RWPE2 (cell line): Measurements from ENCODE around the gene FTO.

Source experiments
- ATAC-seq: fragments of 200-7000 bp; cut with Tn5 transposase; 3 replicates; pipeline ENCODE4 v1.9.1; 2021; ENCODE audit warnings: low read depth
- DNase-seq: peaks from one replicate; pipeline ENCODE4 v3.0.0-alpha.2; 2020; ENCODE audit warnings: low spot score
- H3K27ac ChIP-seq: fragments of 450-650 bp; 2 replicates; pipeline ENCODE4 v1.5.1; 2017; ENCODE audit warnings: mild to moderate bottlenecking; ENCODE audit not compliant: poor library complexity, severe bottlenecking
- H3K27me3 ChIP-seq: fragments of 250-450 bp; sonication (Bioruptor Pico); 2 replicates; pipeline ENCODE4 v1.5.1; 2021; ENCODE audit warnings: mild to moderate bottlenecking, moderate library complexity; ENCODE audit not compliant: insufficient read depth, poor library complexity, severe bottlenecking
- H3K36me3 ChIP-seq: fragments of 250-450 bp; sonication (Bioruptor Pico); 2 replicates; pipeline ENCODE4 v1.5.1; 2020; ENCODE audit warnings: low read depth, mild to moderate bottlenecking, moderate library complexity
- H3K4me1 ChIP-seq: fragments of 250-450 bp; sonication (Bioruptor Pico); 2 replicates; pipeline ENCODE4 v1.5.1; 2021; ENCODE audit warnings: mild to moderate bottlenecking, moderate library complexity; ENCODE audit not compliant: insufficient read depth, poor library complexity, severe bottlenecking
- H3K4me3 ChIP-seq: fragments of 250-450 bp; sonication (Bioruptor Pico); 2 replicates; pipeline ENCODE4 v1.5.1; 2021; ENCODE audit warnings: mild to moderate bottlenecking, moderate library complexity; ENCODE audit not compliant: severe bottlenecking
- H3K9me3 ChIP-seq: fragments of 250-450 bp; sonication (Bioruptor Pico); 2 replicates; pipeline ENCODE4 v1.5.1; 2021; ENCODE audit warnings: mild to moderate bottlenecking, moderate library complexity; ENCODE audit not compliant: severe bottlenecking
- CTCF ChIP-seq: fragments of 450-650 bp; IDR thresholded peaks from one replicate; pipeline ENCODE4 v1.5.1; 2017; ENCODE audit warnings: mild to moderate bottlenecking, moderate library complexity; ENCODE audit not compliant: poor library complexity, severe bottlenecking

Gene FTO

GRCh38 chr16:53933407-53933806 is 229.5 kb downstream of the FTO start:
- no peak for TF ChIP-seq CTCF
- DNase-seq, result no peak
- Histone ChIP-seq H3K4me3 (no peak overlapping the region), H3K4me1 (no peaks in the 10 kb centered on the region), H3K9me3 (no peaks in the 10 kb centered on the region), H3K36me3 (peaks cover 9% of the 10 kb centered on the region), H3K27ac (no peak overlapping the region), H3K27me3 (no peaks in the 10 kb centered on the region)
- ATAC-seq, result no peak

- Histone ChIP-seq H3K36me3 (peaks cover 9% of the 10 kb centered on the region), H3K27me3 (no peaks in the 10 kb centered on the region), H3K9me3 (no peaks in the 10 kb centered on the region), H3K4me3 (no peak overlapping the region), H3K27ac (no peak overlapping the region), H3K4me1 (no peaks in the 10 kb centered on the region)
- DNase-seq (no peak), ATAC-seq (no peak)
- no peak for TF ChIP-seq CTCF
Observed at GRCh38 chr16:53936052-53936451, 232.1 kb downstream of the FTO start.

GRCh38 chr16:53936529-53936928 is 232.6 kb downstream of the FTO start:
- peaks cover 9% of the 10 kb centered on the region for H3K36me3 ChIP-seq

GRCh38 chr16:53937161-53937880 is 233.4 kb downstream of the FTO start:
- no peak for ATAC-seq
- Histone ChIP-seq H3K9me3 (no peaks in the 10 kb centered on the region), H3K27me3 (no peaks in the 10 kb centered on the region), H3K4me3 (no peak overlapping the region), H3K4me1 (no peaks in the 10 kb centered on the region), H3K27ac (no peak overlapping the region), H3K36me3 (peaks cover 9% of the 10 kb centered on the region)
- DNase-seq, result no peak
- no peak for TF ChIP-seq CTCF

More at GRCh38 chr16:53936529-53936928, 232.6 kb downstream of the FTO start:
- H3K4me3 ChIP-seq, result no peak overlapping the region
- ATAC-seq (no peak), DNase-seq (no peak)
- no peaks in the 10 kb centered on the region for H3K27me3 ChIP-seq
- no peaks in the 10 kb centered on the region for H3K4me1 ChIP-seq
- no peaks in the 10 kb centered on the region for H3K9me3 ChIP-seq
- TF ChIP-seq CTCF, result no peak
- H3K27ac ChIP-seq, result no peak overlapping the region

- peaks cover 4% of the 10 kb centered on the region for H3K4me1 ChIP-seq
- TF ChIP-seq CTCF, result no peak
- H3K27me3 ChIP-seq, result no peaks in the 10 kb centered on the region
- no peak overlapping the region for H3K4me3 ChIP-seq
- DNase-seq (no peak), ATAC-seq (peak; percentile 95)
- no peak overlapping the region for H3K27ac ChIP-seq
- H3K36me3 ChIP-seq, result no peaks in the 10 kb centered on the region
- H3K9me3 ChIP-seq, result no peaks in the 10 kb centered on the region
Observed at GRCh38 chr16:53944025-53944424, 240.1 kb downstream of the FTO start.
